H1 (cell line): Measurements from ENCODE around the gene RGS3. TPM values are rescaled to one million over a fixed set of nuclear protein-coding genes. Genes with fewer than 3 reads are reported as not detected.

Source experiments
- KDM4A ChIP-seq: IDR thresholded peaks from one replicate; pipeline ENCODE4 v1.7.1; 2012; ENCODE audit warnings: low read depth, mild to moderate bottlenecking, moderate library complexity, low read length, inconsistent platforms; ENCODE audit not compliant: severe bottlenecking
- SIX5 ChIP-seq: IDR thresholded peaks from 2 replicates; pipeline ENCODE4 v1.6.1; 2011; ENCODE audit warnings: mild to moderate bottlenecking, low read depth, low read length
- polyA plus RNA-seq, 7 experiments: library from polyadenylated mRNA; depleted of rRNA in 3 of 7; stranded (reverse) in 5 of 7; unstranded in 2 of 7; fragments of >200 nt in 5 of 7; fragments of 200-250 nt in 2 of 7; gene quantifications; 1 replicate in 5 of 7; 2 replicates in 1 of 7; 4 replicates in 1 of 7; pipeline versions ENCODE4 v1.2.1 to v1.2.3, GENCODE V29; 2011 to 2013; ENCODE audit warnings: missing spikeins in 2 of 7, mixed read lengths in 2 of 7
- total RNA-seq: library from RNA; stranded (reverse); fragmentation: NEBNext Ultra II Directional; extraction: Animal tissue kit (Norgen Biotek cat#: 25700); gene quantifications from 2 replicates; pipeline ENCODE4 v1.2.1, GENCODE V29; 2021

Gene RGS3
- total and polyA plus RNA-seq, 2 of the 8 experiments (the other 6 are each of a cell fraction or from before 2014, with no cell fraction given) = 12.6 to 18.2 TPM

DNA sequence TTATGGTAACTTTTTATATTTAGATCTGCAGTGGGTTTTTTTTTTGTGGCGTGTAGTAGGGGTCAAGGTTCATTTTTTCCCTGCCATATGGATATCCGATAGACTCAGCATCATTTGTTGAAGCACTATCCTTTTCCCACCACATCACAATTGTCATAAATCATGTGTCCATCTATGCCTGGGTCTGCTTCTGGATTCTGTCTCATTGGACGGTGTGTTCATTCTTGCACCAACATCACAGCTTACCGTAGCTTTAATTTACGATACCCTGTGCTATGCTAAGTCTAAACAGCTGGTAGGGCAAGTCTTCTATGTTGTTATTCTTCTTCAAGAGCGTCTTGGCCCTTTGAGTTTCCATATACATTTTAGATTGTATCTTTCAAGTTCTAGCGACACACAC lies 175.0 kb downstream of the RGS3 start (continued):
- TF ChIP-seq KDM4A (no peak), SIX5 (no peak)
